HG02852 (cell line): ENCODE measurements around the gene ARHGAP5.

Experiments
- ATAC-seq: cut with Tn5 transposase; IDR thresholded peaks from one replicate; pipeline ENCODE4 v1.9.1; 2021; ENCODE audit warnings: mild to moderate bottlenecking, moderate library complexity; ENCODE audit not compliant: unreplicated experiment

Gene ARHGAP5

DNA sequence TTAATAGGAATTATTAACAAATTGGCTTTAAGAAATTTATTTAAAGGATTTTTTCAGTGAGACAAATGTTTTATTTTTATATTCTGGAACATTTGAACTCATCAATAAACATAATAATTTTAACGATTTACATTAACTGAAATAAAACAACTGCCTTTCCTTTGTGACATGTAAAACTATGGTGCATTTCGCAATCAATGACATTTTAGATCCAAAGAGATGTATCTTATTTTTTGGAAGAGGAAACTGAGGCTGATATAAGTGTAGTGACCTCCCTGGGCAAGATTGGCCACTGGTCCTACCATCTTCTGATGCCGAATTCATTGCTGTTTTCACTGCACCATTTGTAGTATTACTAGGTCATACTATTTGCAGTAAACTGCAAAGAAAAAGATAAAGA is 128.4 kb downstream of the ARHGAP5 start:
- ATAC-seq = no peak

DNA sequence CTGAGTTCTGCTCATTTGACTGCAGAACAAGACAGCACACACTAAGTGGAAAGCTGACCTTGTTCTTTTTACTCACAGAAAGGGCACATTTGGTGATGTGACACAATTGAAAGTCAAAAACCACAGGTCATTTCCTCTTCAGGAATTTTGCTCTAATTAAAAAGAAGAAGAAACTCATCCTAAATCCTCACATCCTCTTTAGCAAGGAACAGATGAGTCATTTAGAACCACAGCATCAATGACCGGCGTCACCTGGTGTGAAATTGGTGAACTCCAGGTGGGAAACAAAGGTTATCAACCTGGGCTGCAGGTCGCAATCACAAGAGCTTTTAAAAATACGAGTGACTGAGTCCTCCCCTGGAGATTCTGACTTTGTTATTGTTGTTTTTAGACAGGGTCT is 128.9 kb downstream of the ARHGAP5 start:
- no peak for ATAC-seq

GRCh38 chr14:32206552-32206951 is 129.4 kb downstream of the ARHGAP5 start:
- ATAC-seq = no peak

GRCh38 chr14:32208490-32208889 is 131.4 kb downstream of the ARHGAP5 start:
- no peak for ATAC-seq
